Smooth muscle cell (in vitro differentiated cells): ENCODE data around the gene MADCAM1. TPM values are rescaled to one million over a fixed set of nuclear protein-coding genes. Genes with fewer than 3 reads are reported as not detected.

ENCODE experiments used
- DNase-seq: peaks from one replicate; lab custom pipeline; 2025; ENCODE audit not compliant: unreplicated experiment; lab: John Stamatoyannopoulos, UW
- H2AFZ ChIP-seq: fragments of 200-600 bp; sonication (generic); 2 replicates; pipeline ENCODE4 v1.6.0; 2016; ENCODE audit warnings: antibody characterized with exemption, low read depth, mild to moderate bottlenecking
- H3F3A ChIP-seq: fragments of 200-600 bp; sonication (generic); 2 replicates; pipeline ENCODE4 v1.6.0; 2017; ENCODE audit warnings: antibody characterized with exemption, low read depth
- H3K27ac ChIP-seq: fragments of 200-600 bp; sonication (generic); 2 replicates; pipeline ENCODE4 v1.5.1; 2016; ENCODE audit warnings: low read depth, mild to moderate bottlenecking
- H3K27me3 ChIP-seq: fragments of 200-600 bp; sonication (generic); 2 replicates; pipeline ENCODE4 v1.6.1; 2016; ENCODE audit warnings: low read depth, mild to moderate bottlenecking
- H3K36me3 ChIP-seq: fragments of 200-600 bp; sonication (generic); 2 replicates; pipeline ENCODE4 v1.5.1; 2016; ENCODE audit warnings: low read depth
- H3K4me1 ChIP-seq: fragments of 200-600 bp; sonication (generic); 2 replicates; pipeline ENCODE4 v1.5.1; 2016; ENCODE audit warnings: low read depth
- H3K4me2 ChIP-seq: fragments of 200-600 bp; sonication (generic); 2 replicates; pipeline ENCODE4 v1.6.0; 2016; ENCODE audit warnings: mild to moderate bottlenecking
- H3K4me3 ChIP-seq: fragments of 200-600 bp; sonication (generic); 2 replicates; pipeline ENCODE4 v1.5.1; 2016; ENCODE audit warnings: mild to moderate bottlenecking
- H3K79me2 ChIP-seq: fragments of 200-600 bp; sonication (generic); 2 replicates; pipeline ENCODE4 v1.6.0; 2016; ENCODE audit warnings: low read depth, mild to moderate bottlenecking
- H3K9ac ChIP-seq: fragments of 200-600 bp; sonication (generic); 2 replicates; pipeline ENCODE4 v1.6.0; 2016; ENCODE audit warnings: low read depth
- H3K9me3 ChIP-seq: fragments of 200-600 bp; sonication (generic); replicated peaks from 2 replicates; pipeline ENCODE4 v1.5.1; 2016; ENCODE audit warnings: low read depth
- H4K20me1 ChIP-seq: fragments of 200-600 bp; sonication (generic); 2 replicates; pipeline ENCODE4 v1.6.0; 2016; ENCODE audit warnings: low read depth
- CTCF ChIP-seq: fragments of 200-600 bp; sonication (generic); IDR thresholded peaks from 2 replicates; pipeline ENCODE4 v1.5.1; 2017; ENCODE audit warnings: borderline replicate concordance, mild to moderate bottlenecking, antibody characterized with exemption; ENCODE audit not compliant: insufficient read depth, poor library complexity, severe bottlenecking
- WGBS: methylation state at CpG from one replicate; pipeline ENCODE4 v1.1.7; 2016; ENCODE audit warnings: low lambda C conversion rate; 5-methylcytosine and 5-hydroxymethylcytosine counted together
- polyA plus RNA-seq: library from polyadenylated mRNA; unstranded; fragments of >200 nt; fragmentation: Nextera tagmentation; extraction: Ambion mirVana; gene quantifications from 2 replicates; pipeline ENCODE4 v1.2.1, GENCODE V29; 2016
- total RNA-seq: library from RNA; depleted of rRNA; stranded (reverse); fragments of >200 nt; gene quantifications from 2 replicates; pipeline ENCODE4 v1.2.3, GENCODE V29; 2014

MADCAM1 gene
- total and polyA plus RNA-seq, 2 experiments from 2014 or later, result not detected

- DNase-seq, result no peak
- Histone ChIP-seq H4K20me1 (peaks cover 60% of the 10 kb centered on the region), H3K9me3 (no peaks in the 10 kb centered on the region), H3K9ac (peak overlapping the region; percentile 83), H3K27ac (peak overlapping the region; percentile 90), H3K79me2 (peaks cover 45% of the 10 kb centered on the region), H3K4me3 (peak overlapping the region; percentile 88), H3K4me1 (peaks cover 11% of the 10 kb centered on the region), H3F3A (peaks cover 6% of the 10 kb centered on the region), H3K27me3 (no peaks in the 10 kb centered on the region), H3K4me2 (peak overlapping the region; percentile 100), H3K36me3 (no peaks in the 10 kb centered on the region), H2AFZ (no peak overlapping the region)
- TF ChIP-seq CTCF, result no peak
- 96% methylated on average over 8 of the region's 14 CpGs for WGBS
Observed at GRCh38 chr19:534088-534487, 37.8 kb downstream of the MADCAM1 start.

- no peak for DNase-seq
- no peak for TF ChIP-seq CTCF
- H3K27ac ChIP-seq, result no peak overlapping the region
- no peaks in the 10 kb centered on the region for H3K9me3 ChIP-seq
- peaks cover 11% of the 10 kb centered on the region for H3K4me1 ChIP-seq
- peaks cover 45% of the 10 kb centered on the region for H3K79me2 ChIP-seq
- WGBS, result 80% methylated on average over 16 of the region's 16 CpGs
- no peaks in the 10 kb centered on the region for H3K27me3 ChIP-seq
- no peaks in the 10 kb centered on the region for H3K36me3 ChIP-seq
- H3K9ac ChIP-seq, result no peak overlapping the region
- H3K4me3 ChIP-seq, result no peak overlapping the region
- peaks cover 67% of the 10 kb centered on the region for H4K20me1 ChIP-seq
- H3K4me2 ChIP-seq, result no peak overlapping the region
- H3F3A ChIP-seq, result peaks cover 6% of the 10 kb centered on the region
- H2AFZ ChIP-seq, result no peak overlapping the region
Observed at GRCh38 chr19:535017-535835, 38.9 kb downstream of the MADCAM1 start.

GRCh38 chr19:536031-536880, 40.0 kb downstream of the MADCAM1 start:
- H3K9ac ChIP-seq, result no peak overlapping the region
- H3K4me3 ChIP-seq, result no peak overlapping the region
- no peak overlapping the region for H3K4me2 ChIP-seq
- H3K4me1 ChIP-seq, result peaks cover 11% of the 10 kb centered on the region
- 96% methylated on average over 55 of the region's 55 CpGs for WGBS
- peaks cover 6% of the 10 kb centered on the region for H3F3A ChIP-seq
- H3K27me3 ChIP-seq, result no peaks in the 10 kb centered on the region
- H3K79me2 ChIP-seq, result peaks cover 45% of the 10 kb centered on the region
- H2AFZ ChIP-seq, result no peak overlapping the region
- no peaks in the 10 kb centered on the region for H3K36me3 ChIP-seq
- no peak for DNase-seq
- no peak for TF ChIP-seq CTCF
- no peaks in the 10 kb centered on the region for H3K9me3 ChIP-seq
- H4K20me1 ChIP-seq, result peaks cover 73% of the 10 kb centered on the region
- H3K27ac ChIP-seq, result no peak overlapping the region
